HG02938 (cell line): ENCODE data around the gene KMT2B.
A peak's percentile ranks its signal among the peaks of the same experiment; 100 is the strongest.
"Not testable (repeated sequence)": the region's sequence is repeated elsewhere in the genome, so short reads cannot be mapped to it uniquely, and the experiment has no call there.

Source experiments
- ATAC-seq: cut with Tn5 transposase; IDR thresholded peaks from one replicate; pipeline ENCODE4 v1.9.1; 2021; ENCODE audit warnings: mild to moderate bottlenecking, moderate library complexity; ENCODE audit not compliant: unreplicated experiment

Gene KMT2B

GRCh38 chr19:35710784-35711723, 6.7 kb upstream of the KMT2B start:
- ATAC-seq: peak; percentile 36

GRCh38 chr19:35712567-35713505, 5.0 kb upstream of the KMT2B start:
- no peak for ATAC-seq

GRCh38 chr19:35713506-35713850, 4.3 kb upstream of the KMT2B start:
- ATAC-seq: no peak

GRCh38 chr19:35713904-35714495, 3.8 kb upstream of the KMT2B start:
- no peak for ATAC-seq

GRCh38 chr19:35714601-35715354, 3.0 kb upstream of the KMT2B start:
- no peak for ATAC-seq

GRCh38 chr19:35715355-35715809, 2.4 kb upstream of the KMT2B start:
- ATAC-seq: no peak

GRCh38 chr19:35715981-35716800, 1.6 kb upstream of the KMT2B start:
- ATAC-seq: no peak

GRCh38 chr19:35716801-35717664, 770 bp upstream of the KMT2B start:
- ATAC-seq: peak; percentile 51

GRCh38 chr19:35718345-35719041, 690 bp downstream of the KMT2B start:
- ATAC-seq: no peak

GRCh38 chr19:35719402-35720162, 1.8 kb downstream of the KMT2B start:
- no peak for ATAC-seq

GRCh38 chr19:35720163-35720524, 2.3 kb downstream of the KMT2B start:
- ATAC-seq: no peak

- no peak for ATAC-seq
Measured at GRCh38 chr19:35720648-35721047, 2.8 kb downstream of the KMT2B start.

GRCh38 chr19:35721374-35721773, 3.6 kb downstream of the KMT2B start:
- ATAC-seq: no peak

GRCh38 chr19:35722461-35722860, 4.7 kb downstream of the KMT2B start:
- ATAC-seq: no peak

GRCh38 chr19:35722897-35723296, 5.1 kb downstream of the KMT2B start:
- no peak for ATAC-seq

GRCh38 chr19:35723671-35724070, 5.9 kb downstream of the KMT2B start:
- ATAC-seq: no peak

- not testable (repeated sequence) for ATAC-seq
Measured at GRCh38 chr19:35724132-35724531, 6.3 kb downstream of the KMT2B start.
